Keratinocyte (primary cell): ENCODE measurements around the gene ISM1.

Experiments used
- EZH2 ChIP-seq: IDR thresholded peaks from one replicate; pipeline ENCODE4 v1.6.1; 2012; ENCODE audit warnings: inconsistent platforms, mild to moderate bottlenecking, low read length, moderate library complexity
- TF ChIP-seq, protein P1 (sequence below), 3 experiments: IDR thresholded peaks in 1 of 3; conservative IDR thresholded peaks in 1 of 3; optimal IDR thresholded peaks in 1 of 3; 2 replicates in 2 of 3; 3 replicates in 1 of 3; pipeline versions ENCODE3 to v1.5.1; 2011; ENCODE audit warnings: low read length in 3 of 3, mild to moderate bottlenecking in 3 of 3, moderate library complexity in 2 of 3, control low read depth in 1 of 3, inconsistent platforms in 1 of 3; ENCODE audit not compliant: insufficient read depth in 2 of 3; ENCODE audit errors: extremely low read depth in 1 of 3

DNA sequence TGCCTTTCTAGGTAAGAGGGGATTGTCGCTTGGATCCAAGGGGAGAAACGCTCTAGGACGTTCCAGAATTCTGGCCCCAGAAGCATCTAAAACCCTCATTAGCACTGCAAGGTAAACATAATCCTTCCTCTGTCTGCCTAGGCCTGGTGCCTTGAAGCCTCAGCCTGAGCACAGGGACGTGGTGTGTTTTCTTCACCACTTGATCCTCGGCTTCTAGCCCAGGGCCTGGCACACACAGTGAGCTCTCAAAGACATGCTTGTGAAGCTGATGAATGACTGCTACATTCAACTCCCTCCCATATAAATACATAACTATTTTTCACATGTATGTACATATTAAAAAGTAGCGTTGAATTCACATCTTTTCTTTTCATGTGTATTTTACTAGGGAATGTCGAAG, 100.3 kb downstream of the ISM1 start:
- TF ChIP-seq EZH2 = no peak
- TF ChIP-seq, protein P1, sequence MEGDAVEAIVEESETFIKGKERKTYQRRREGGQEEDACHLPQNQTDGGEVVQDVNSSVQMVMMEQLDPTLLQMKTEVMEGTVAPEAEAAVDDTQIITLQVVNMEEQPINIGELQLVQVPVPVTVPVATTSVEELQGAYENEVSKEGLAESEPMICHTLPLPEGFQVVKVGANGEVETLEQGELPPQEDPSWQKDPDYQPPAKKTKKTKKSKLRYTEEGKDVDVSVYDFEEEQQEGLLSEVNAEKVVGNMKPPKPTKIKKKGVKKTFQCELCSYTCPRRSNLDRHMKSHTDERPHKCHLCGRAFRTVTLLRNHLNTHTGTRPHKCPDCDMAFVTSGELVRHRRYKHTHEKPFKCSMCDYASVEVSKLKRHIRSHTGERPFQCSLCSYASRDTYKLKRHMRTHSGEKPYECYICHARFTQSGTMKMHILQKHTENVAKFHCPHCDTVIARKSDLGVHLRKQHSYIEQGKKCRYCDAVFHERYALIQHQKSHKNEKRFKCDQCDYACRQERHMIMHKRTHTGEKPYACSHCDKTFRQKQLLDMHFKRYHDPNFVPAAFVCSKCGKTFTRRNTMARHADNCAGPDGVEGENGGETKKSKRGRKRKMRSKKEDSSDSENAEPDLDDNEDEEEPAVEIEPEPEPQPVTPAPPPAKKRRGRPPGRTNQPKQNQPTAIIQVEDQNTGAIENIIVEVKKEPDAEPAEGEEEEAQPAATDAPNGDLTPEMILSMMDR (optimal IDR thresholded peaks at IDR 0.05 in 1 of 3, IDR thresholded peaks at IDR 0.05 in 1 of 3, conservative IDR thresholded peaks at IDR 0.05 in 1 of 3; ENCODE audit: extremely low read depth in 1 of 3, insufficient read depth in 2 of 3, low read length in 3 of 3) = no peak
